ENCODE data around the gene TRAPPC12. TPM values are rescaled to one million over a fixed set of nuclear protein-coding genes. Genes with fewer than 3 reads are reported as not detected.

Gene TRAPPC12
- total RNA-seq, 4 donors from 2014 or later: 36.6 to 57.4 (median 53.1) TPM

- Histone ChIP-seq H3K4me1 (peaks cover 31 to 33% of the 10 kb centered on the region in 2 donors), H3K27ac (peak overlapping the region; percentile 75 to 86 (median 80)), H3K27me3 (no peaks in the 10 kb centered on the region), H3K36me3 (peaks cover 0 to 16% of the 10 kb centered on the region in 2 donors), H3K4me3 (peak overlapping the region in 1 of 4 donors; percentile 16), H3K9me3 (no peaks in the 10 kb centered on the region)
- TF ChIP-seq POLR2A (IDR thresholded peaks at IDR 0.05): no peak
- peak in 2 of 5 experiments; percentile 4 to 47 for TF ChIP-seq CTCF (IDR thresholded peaks at IDR 0.05 in 4 of 5, conservative IDR thresholded peaks at IDR 0.05 in 1 of 5)
- intact Hi-C loops (cut with DNase I; ENCODE audit: low total_unique reads) (no loop called here), in situ Hi-C loops (cut with MboI; ENCODE audit: low sequenced_read_pairs in 4 of 4) (loop anchor here in 1 of 4 donors (5.0 kb wide), 1 partner anchor 37 kb away; no protein-coding TSS in a partner anchor)
- DNase-seq (peak; percentile 67 to 88), ATAC-seq (peak; percentile 60 to 71)
These were observed 79.9 kb downstream of the TRAPPC12 start for GRCh38 chr2:3459185-3460015.

DNA sequence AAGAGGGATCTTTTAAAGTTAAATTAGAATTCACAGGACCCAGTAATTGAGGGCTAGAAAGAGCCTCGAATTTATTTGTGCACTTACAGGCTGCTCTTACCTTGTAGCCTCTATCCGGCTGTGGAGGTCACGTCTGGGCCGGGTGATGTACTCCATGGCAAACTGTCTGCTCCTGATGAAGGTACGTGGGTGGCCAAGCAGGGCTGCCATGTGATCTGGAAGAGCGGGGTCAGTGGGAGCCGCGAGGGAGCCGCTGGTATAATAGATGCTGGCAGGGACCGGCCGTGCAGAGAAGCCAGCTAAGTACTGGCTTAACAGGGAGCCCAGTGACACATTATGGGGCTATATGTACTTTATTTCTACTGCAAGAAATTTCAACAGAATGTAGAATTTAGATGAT is 80.7 kb downstream of the TRAPPC12 start:
- peaks cover 0 to 16% of the 10 kb centered on the region in 2 donors for H3K36me3 ChIP-seq
- H3K4me1 ChIP-seq: peaks cover 31 to 35% of the 10 kb centered on the region in 2 donors
- in situ Hi-C loops (cut with MboI; ENCODE audit: low sequenced_read_pairs in 4 of 4): loop anchor here in 1 of 4 donors (5.0 kb wide), 1 partner anchor 38 kb away; no protein-coding TSS in a partner anchor
- H3K4me3 ChIP-seq: peak overlapping the region in 1 of 4 donors; percentile 16
- intact Hi-C loops (cut with DNase I; ENCODE audit: low total_unique reads): no loop called here
- H3K9me3 ChIP-seq: no peaks in the 10 kb centered on the region
- ATAC-seq: peak; percentile 39 to 51
- TF ChIP-seq POLR2A (IDR thresholded peaks at IDR 0.05): no peak
- no peak for TF ChIP-seq CTCF (IDR thresholded peaks at IDR 0.05 in 4 of 5, conservative IDR thresholded peaks at IDR 0.05 in 1 of 5)
- H3K27me3 ChIP-seq: no peaks in the 10 kb centered on the region
- H3K27ac ChIP-seq: peak overlapping the region; percentile 75 to 86 (median 80)
- DNase-seq: peak in 1 of 2 donors; percentile 59

GRCh38 chr2:3460831-3461800 is 81.6 kb downstream of the TRAPPC12 start:
- TF ChIP-seq POLR2A (IDR thresholded peaks at IDR 0.05): no peak
- TF ChIP-seq CTCF (IDR thresholded peaks at IDR 0.05 in 4 of 5, conservative IDR thresholded peaks at IDR 0.05 in 1 of 5): no peak
- H3K27me3 ChIP-seq: no peaks in the 10 kb centered on the region
- DNase-seq: peak; percentile 58 to 87
- no peak overlapping the region for H3K4me3 ChIP-seq
- peaks cover 0 to 16% of the 10 kb centered on the region in 2 donors for H3K36me3 ChIP-seq
- no peaks in the 10 kb centered on the region for H3K9me3 ChIP-seq
- peak overlapping the region; percentile 75 to 86 (median 80) for H3K27ac ChIP-seq
- in situ Hi-C loops (cut with MboI; ENCODE audit: low sequenced_read_pairs in 4 of 4): loop anchor here in 1 of 4 donors (5.0 kb wide), 1 partner anchor 39 kb away; no protein-coding TSS in a partner anchor
- ATAC-seq: peak; percentile 65 to 70
- peaks cover 31 to 41% of the 10 kb centered on the region in 2 donors for H3K4me1 ChIP-seq
- intact Hi-C loops (cut with DNase I; ENCODE audit: low total_unique reads): no loop called here

- Histone ChIP-seq H3K9me3 (no peaks in the 10 kb centered on the region), H3K27ac (peak overlapping the region in 3 of 4 donors; percentile 75 to 86 (median 79)), H3K36me3 (peaks cover 0 to 18% of the 10 kb centered on the region in 2 donors), H3K4me1 (peaks cover 31 to 48% of the 10 kb centered on the region in 2 donors), H3K4me3 (no peak overlapping the region), H3K27me3 (no peaks in the 10 kb centered on the region)
- DNase-seq (peak in 1 of 2 donors; percentile 17), ATAC-seq (no peak)
- in situ Hi-C loops (cut with MboI; ENCODE audit: low sequenced_read_pairs in 4 of 4): loop anchor here in 1 of 4 donors (5.0 kb wide), 1 partner anchor 40 kb away; no protein-coding TSS in a partner anchor
- intact Hi-C loops (cut with DNase I; ENCODE audit: low total_unique reads): loop anchor here (1.0 kb wide), 1 partner anchor 38 kb away; no protein-coding TSS in a partner anchor
- TF ChIP-seq POLR2A (IDR thresholded peaks at IDR 0.05): no peak
- peak; percentile 55 to 98 (median 79) for TF ChIP-seq CTCF (IDR thresholded peaks at IDR 0.05 in 4 of 5, conservative IDR thresholded peaks at IDR 0.05 in 1 of 5)
These were observed 82.5 kb downstream of the TRAPPC12 start for GRCh38 chr2:3461801-3462492.
